ENCODE measurements around the gene FGD6.

- TF ChIP-seq SMC3 (IDR thresholded peaks at IDR 0.05) (no peak), CTCF (IDR thresholded peaks at IDR 0.05) (no peak), POLR2A (IDR thresholded peaks at IDR 0.05; ENCODE audit: low read length) (no peak), USF2 (IDR thresholded peaks at IDR 0.05) (no peak), SREBF2 (IDR thresholded peaks at IDR 0.05) (no peak), BHLHE40 (IDR thresholded peaks at IDR 0.05; ENCODE audit: low read depth, low read length) (no peak), POLR2AphosphoS2 (conservative IDR thresholded peaks at IDR 0.05; ENCODE audit: low read length) (no peak), ESRRA (IDR thresholded peaks at IDR 0.05; ENCODE audit: borderline replicate concordance, low read length) (no peak), MYC (IDR thresholded peaks at IDR 0.05; ENCODE audit: borderline replicate concordance, low read length) (no peak), EP300 (IDR thresholded peaks at IDR 0.05) (no peak), MAFK (IDR thresholded peaks at IDR 0.05; ENCODE audit: partially characterized antibody) (no peak)
Measured at GRCh38 chr12:95096378-95096777, 120.9 kb downstream of the FGD6 start.
